ENCODE results near the gene ZNF121. TPM values are rescaled to one million over a fixed set of nuclear protein-coding genes. Genes with fewer than 3 reads are reported as not detected.
"Not testable (repeated sequence)": the region's sequence is repeated elsewhere in the genome, so short reads cannot be mapped to it uniquely, and the experiment has no call there.

The ZNF121 gene
- total RNA-seq, 2 experiments from 2014 or later: 57.1 to 60.1 TPM

DNA sequence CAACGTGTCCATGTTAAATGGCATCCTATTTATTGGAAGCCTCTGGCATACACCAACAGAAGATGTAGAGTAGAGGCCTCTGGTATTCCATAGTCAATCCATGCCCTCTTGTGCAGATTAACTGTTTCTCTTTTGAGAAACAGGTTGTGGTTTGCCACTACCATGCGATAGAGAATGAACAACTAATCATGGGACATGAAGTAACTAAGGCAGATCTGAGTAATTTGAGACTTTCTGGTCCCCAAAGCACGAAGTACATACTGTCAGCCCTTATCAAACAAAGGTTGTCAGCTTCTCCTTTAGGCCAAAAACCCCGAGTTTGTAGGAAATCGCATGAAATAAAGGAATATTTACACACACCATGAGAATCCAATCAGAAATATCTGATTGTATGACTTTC is 3.6 kb downstream of the ZNF121 start:
- Mint-ChIP-seq H3K27me3 (ENCODE audit: low read depth) (no peaks in the 10 kb centered on the region), H3K36me3 (ENCODE audit: low read depth) (peaks cover 73% of the 10 kb centered on the region), H3K27ac (peak overlapping the region; percentile 46), H3K9me3 (peaks cover 34% of the 10 kb centered on the region), H3K4me3 (no peak overlapping the region), H3K4me1 (ENCODE audit: low read depth) (peaks cover 44% of the 10 kb centered on the region)
- intact Hi-C loops (cut with micrococcal nuclease): loop anchor here (5.0 kb wide), 2 partner anchors 92 to 258 kb away; partner anchors contain the start of gene ZNF559
- CTCF ChIA-PET: interaction anchor here (0.6 kb wide), 1 partner anchor 138 kb away, joined by 3 read pairs; no protein-coding TSS in a partner anchor
- DNase-seq: no peak

DNA sequence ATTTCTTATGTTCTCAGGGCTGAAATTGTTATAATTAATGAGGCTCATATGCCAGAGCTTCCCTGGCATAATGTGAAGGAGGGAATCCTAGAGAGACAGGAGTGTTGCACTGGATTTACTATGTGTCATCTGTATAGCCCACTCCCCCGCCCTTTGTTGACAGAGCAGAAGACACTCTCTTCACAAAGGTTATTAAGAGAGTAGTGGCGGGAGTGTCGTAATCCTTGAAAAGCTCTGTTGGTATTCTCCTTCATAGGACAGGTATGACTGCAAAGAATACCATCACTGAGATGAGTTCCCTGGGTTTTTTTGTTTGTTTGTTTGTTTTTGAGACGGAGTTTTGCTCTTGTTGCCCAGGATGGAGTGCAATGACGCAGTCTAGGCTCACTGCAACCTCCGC is 14.0 kb downstream of the ZNF121 start:
- no peak for DNase-seq
- Mint-ChIP-seq H3K27ac (no peak overlapping the region), H3K27me3 (ENCODE audit: low read depth) (no peaks in the 10 kb centered on the region), H3K36me3 (ENCODE audit: low read depth) (peaks cover 95% of the 10 kb centered on the region), H3K9me3 (peaks cover 76% of the 10 kb centered on the region), H3K4me3 (no peak overlapping the region), H3K4me1 (ENCODE audit: low read depth) (peaks cover 6% of the 10 kb centered on the region)
- CTCF ChIA-PET: no interaction called here
- intact Hi-C loops (cut with micrococcal nuclease): no loop called here

DNA sequence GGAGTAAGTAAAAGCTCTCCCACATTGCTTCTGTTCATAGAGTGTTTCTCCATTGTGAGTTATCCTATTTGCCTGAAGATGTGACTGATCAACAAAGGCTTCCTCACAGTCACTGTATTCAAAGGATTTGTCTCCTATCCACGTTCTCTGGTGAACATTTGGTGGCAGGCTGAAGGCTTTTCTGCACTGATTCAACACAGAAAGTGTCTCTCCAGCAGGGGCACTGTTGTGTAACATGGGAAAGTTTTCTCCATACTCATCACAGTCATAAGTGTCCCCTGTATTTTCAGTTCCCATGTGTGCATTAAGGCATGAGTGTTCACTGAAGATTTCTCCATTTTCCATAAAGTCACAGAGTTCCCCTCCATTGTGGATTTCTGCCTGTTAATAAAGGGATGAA is 17.6 kb downstream of the ZNF121 start:
- intact Hi-C loops (cut with micrococcal nuclease): no loop called here
- Mint-ChIP-seq H3K4me1 (ENCODE audit: low read depth) (no peaks in the 10 kb centered on the region), H3K27ac (no peak overlapping the region), H3K4me3 (no peak overlapping the region), H3K9me3 (peaks cover 78% of the 10 kb centered on the region), H3K27me3 (ENCODE audit: low read depth) (no peaks in the 10 kb centered on the region), H3K36me3 (ENCODE audit: low read depth) (peaks cover 95% of the 10 kb centered on the region)
- DNase-seq: no peak
- CTCF ChIA-PET: no interaction called here

DNA sequence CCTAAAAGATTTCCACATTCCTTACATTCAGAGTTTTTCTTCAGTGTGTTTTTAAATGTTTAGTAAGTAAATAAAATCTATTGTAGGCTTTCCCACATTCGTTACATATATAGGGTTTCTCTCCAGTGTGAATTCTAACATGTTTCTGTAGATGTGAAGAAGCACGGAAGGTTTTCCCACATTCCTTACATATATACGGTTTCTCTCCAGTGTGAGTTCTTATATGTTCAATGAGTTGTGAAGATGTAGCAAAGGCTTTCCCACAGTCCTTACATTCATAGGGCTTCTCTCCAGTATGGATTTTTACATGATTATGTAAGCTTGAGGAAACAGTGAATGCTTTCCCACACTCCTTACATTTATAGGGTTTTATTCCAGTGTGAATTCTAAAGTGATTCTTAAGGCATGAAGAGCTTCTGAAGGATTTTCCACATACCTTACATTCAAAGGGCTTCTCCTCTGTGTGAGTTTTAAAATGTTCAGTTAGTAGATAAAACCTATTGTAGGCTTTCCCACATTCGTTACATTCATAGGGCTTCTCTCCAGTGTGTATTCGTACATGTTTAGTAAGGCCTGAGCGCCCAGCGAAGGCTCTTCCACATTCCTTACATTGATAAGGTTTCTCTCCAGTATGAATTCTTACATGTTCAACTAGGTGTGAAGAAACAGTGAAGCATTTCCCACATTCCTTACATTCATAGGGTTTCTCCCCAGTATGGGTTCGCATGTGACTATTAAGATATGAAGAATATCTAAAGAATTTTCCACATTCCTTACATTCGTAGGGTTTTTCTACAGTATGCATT is 18.2 kb downstream of the ZNF121 start:
- intact Hi-C loops (cut with micrococcal nuclease): no loop called here
- no peaks in the 10 kb centered on the region for H3K27me3 Mint-ChIP-seq (ENCODE audit: low read depth)
- H3K4me1 Mint-ChIP-seq (ENCODE audit: low read depth): no peaks in the 10 kb centered on the region
- H3K27ac Mint-ChIP-seq: no peak overlapping the region
- H3K9me3 Mint-ChIP-seq: peaks cover 77% of the 10 kb centered on the region
- peaks cover 95% of the 10 kb centered on the region for H3K36me3 Mint-ChIP-seq (ENCODE audit: low read depth)
- CTCF ChIA-PET: no interaction called here
- no peak overlapping the region for H3K4me3 Mint-ChIP-seq
- DNase-seq: no peak

DNA sequence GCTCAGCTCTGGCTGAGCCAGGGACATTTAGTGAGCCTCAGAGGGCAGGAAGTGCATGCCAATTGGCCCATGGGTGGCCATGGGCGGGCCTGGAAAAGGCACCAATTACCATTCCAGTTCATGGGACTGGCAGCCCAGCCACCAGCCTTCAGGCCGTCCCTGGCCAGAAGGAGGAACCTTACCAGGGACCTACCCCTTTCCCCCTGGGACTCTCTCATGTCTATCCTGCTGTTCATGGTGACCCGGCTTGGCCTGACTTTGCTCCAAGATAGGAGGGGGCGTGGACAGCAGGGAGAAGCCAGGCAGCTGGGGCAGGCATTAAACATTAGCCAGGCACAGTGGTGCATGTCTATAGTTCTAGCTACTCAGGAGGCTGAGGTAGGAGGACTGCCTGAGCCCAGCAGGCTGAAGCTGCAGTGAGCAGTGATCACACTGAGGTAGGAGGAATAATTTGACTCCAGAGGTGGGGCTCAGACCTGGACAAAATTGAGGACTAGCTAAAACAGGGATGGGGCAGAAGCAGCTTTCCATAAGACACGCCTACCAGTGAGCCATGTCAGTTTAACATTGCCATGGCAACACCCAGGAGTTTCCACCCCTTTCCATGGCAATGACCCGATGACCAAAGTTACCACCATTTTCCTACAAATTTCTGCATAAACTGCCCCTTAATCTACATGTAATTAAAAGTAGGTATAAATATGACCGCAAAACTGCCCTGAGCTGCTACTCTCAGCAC is 31.6 kb downstream of the ZNF121 start:
- Mint-ChIP-seq H3K27me3 (ENCODE audit: low read depth) (no peaks in the 10 kb centered on the region), H3K4me1 (ENCODE audit: low read depth) (no peaks in the 10 kb centered on the region), H3K27ac (no peak overlapping the region), H3K4me3 (no peak overlapping the region), H3K9me3 (peaks cover 21% of the 10 kb centered on the region), H3K36me3 (ENCODE audit: low read depth) (peaks cover 21% of the 10 kb centered on the region)
- intact Hi-C loops (cut with micrococcal nuclease): no loop called here
- DNase-seq: no peak
- CTCF ChIA-PET: interaction anchor here (0.6 kb wide), 1 partner anchor 32 kb away, joined by 3 read pairs; no protein-coding TSS in a partner anchor

DNA sequence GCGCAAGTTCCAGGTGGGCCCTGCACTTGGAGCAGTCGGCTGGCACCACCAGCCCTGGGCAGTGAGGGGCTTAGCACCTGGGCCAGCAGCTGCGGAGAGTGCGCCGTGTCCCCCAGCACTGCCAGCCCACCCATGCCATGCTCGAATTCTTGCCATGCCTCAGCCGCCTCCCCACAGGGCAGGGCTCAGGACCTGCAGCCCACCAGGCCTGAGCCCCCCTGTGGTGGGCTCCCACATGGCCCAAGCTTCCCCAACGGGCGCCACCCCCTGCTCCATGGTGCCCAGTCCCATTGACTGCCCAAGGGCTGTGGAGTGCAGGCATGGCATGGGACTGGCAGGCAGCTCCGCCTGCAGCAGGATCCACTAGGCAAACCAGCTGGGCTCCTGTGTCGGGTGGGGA is 36.4 kb downstream of the ZNF121 start:
- CTCF ChIA-PET: no interaction called here
- H3K27me3 Mint-ChIP-seq (ENCODE audit: low read depth): no peaks in the 10 kb centered on the region

DNA sequence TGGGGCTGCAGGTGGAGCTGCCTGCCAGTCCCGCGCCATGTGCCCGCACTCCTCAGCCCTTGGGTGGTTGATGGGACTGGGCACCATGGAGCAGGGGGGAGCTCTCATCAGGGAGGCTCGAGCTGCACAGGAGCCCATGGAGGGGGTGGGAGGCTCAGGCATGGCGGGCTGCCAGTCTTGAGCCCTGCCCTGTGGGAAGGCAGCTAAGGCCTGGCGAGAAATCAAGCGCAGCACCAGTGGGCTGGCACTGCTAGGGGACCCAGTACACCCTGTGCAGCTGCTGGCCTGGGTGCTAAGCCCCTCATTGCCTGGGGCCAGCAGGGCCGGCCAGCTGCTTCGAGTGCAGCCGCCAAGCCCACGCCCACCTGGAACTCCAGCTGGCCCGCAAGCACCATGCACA is 43.0 kb downstream of the ZNF121 start:
- intact Hi-C loops (cut with micrococcal nuclease); H3K27me3 Mint-ChIP-seq (ENCODE audit: low read depth); CTCF ChIA-PET: not testable (repeated sequence)

More for the DNA sequence above, 36.4 kb downstream of the ZNF121 start:
- H3K4me1 Mint-ChIP-seq (ENCODE audit: low read depth): no peaks in the 10 kb centered on the region
- no peak overlapping the region for H3K27ac Mint-ChIP-seq
- H3K36me3 Mint-ChIP-seq (ENCODE audit: low read depth): peaks cover 16% of the 10 kb centered on the region
- no peak for DNase-seq
- no peak overlapping the region for H3K4me3 Mint-ChIP-seq
- intact Hi-C loops (cut with micrococcal nuclease): no loop called here
- H3K9me3 Mint-ChIP-seq: peaks cover 18% of the 10 kb centered on the region

DNA sequence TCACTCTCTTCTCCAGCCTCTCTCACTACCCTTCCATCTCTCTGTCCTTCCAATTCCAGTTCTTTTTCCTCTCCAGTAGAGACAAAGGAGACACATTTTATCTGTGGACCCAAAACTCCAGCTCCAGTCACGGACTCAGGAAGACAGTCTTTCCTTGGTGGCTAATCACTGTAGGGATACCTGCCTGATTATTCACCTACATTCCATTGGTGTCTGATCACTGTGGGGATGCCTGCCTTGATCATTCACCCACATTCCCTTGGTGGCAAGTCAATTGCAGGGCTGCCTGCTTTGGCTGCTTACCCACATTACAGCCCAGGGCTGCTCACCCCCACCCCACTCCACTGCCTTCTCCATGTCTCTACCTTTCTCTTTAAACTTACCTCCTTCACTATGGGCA is 44.4 kb downstream of the ZNF121 start:
- intact Hi-C loops (cut with micrococcal nuclease): loop anchor here (2.0 kb wide), 2 partner anchors 215 to 335 kb away; partner anchors contain the start of gene ZNF559
- H3K27me3 Mint-ChIP-seq (ENCODE audit: low read depth): not testable (repeated sequence)

More for the DNA sequence above, 43.0 kb downstream of the ZNF121 start:
- H3K9me3 Mint-ChIP-seq: peaks cover 16% of the 10 kb centered on the region
- not testable (repeated sequence) for H3K27ac Mint-ChIP-seq, DNase-seq, H3K4me3 Mint-ChIP-seq
- peaks cover 19% of the 10 kb centered on the region for H3K4me1 Mint-ChIP-seq (ENCODE audit: low read depth)
- H3K36me3 Mint-ChIP-seq (ENCODE audit: low read depth): peaks cover 21% of the 10 kb centered on the region

DNA sequence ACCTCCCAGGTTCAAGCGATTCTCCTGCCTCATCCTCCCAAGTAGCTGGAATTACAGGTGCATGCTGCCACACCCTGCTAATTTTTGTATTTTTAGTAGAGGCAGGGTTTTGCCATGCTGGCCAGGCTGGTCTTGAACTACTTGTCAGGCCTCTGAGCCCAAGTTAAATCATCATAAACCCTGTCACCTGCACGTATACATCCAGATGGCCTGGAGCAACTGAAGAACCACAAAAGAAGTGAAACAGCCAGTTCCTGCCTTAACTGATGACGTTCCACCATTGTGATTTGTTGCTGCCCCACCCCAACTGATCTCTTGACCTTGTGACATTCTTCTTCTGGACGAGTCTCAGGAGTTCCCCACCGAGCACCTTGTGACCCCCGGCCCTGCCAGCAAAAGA is 45.1 kb downstream of the ZNF121 start:
- peaks cover 22% of the 10 kb centered on the region for H3K9me3 Mint-ChIP-seq
- DNase-seq; CTCF ChIA-PET; H3K27me3 Mint-ChIP-seq (ENCODE audit: low read depth): not testable (repeated sequence)
- peak overlapping the region; percentile 98 for H3K4me3 Mint-ChIP-seq
- peaks cover 22% of the 10 kb centered on the region for H3K4me1 Mint-ChIP-seq (ENCODE audit: low read depth)
- intact Hi-C loops (cut with micrococcal nuclease): loop anchor here (2.0 kb wide), 2 partner anchors 214 to 334 kb away; partner anchors contain the start of gene ZNF559
- peaks cover 42% of the 10 kb centered on the region for H3K36me3 Mint-ChIP-seq (ENCODE audit: low read depth)
- peak overlapping the region; percentile 96 for H3K27ac Mint-ChIP-seq

More for the DNA sequence above, 44.4 kb downstream of the ZNF121 start:
- Mint-ChIP-seq H3K4me1 (ENCODE audit: low read depth) (peaks cover 22% of the 10 kb centered on the region), H3K27ac (peak overlapping the region; percentile 15), H3K4me3 (peak overlapping the region; percentile 3), H3K36me3 (ENCODE audit: low read depth) (peaks cover 34% of the 10 kb centered on the region), H3K9me3 (peaks cover 20% of the 10 kb centered on the region)
- DNase-seq, CTCF ChIA-PET: not testable (repeated sequence)

DNA sequence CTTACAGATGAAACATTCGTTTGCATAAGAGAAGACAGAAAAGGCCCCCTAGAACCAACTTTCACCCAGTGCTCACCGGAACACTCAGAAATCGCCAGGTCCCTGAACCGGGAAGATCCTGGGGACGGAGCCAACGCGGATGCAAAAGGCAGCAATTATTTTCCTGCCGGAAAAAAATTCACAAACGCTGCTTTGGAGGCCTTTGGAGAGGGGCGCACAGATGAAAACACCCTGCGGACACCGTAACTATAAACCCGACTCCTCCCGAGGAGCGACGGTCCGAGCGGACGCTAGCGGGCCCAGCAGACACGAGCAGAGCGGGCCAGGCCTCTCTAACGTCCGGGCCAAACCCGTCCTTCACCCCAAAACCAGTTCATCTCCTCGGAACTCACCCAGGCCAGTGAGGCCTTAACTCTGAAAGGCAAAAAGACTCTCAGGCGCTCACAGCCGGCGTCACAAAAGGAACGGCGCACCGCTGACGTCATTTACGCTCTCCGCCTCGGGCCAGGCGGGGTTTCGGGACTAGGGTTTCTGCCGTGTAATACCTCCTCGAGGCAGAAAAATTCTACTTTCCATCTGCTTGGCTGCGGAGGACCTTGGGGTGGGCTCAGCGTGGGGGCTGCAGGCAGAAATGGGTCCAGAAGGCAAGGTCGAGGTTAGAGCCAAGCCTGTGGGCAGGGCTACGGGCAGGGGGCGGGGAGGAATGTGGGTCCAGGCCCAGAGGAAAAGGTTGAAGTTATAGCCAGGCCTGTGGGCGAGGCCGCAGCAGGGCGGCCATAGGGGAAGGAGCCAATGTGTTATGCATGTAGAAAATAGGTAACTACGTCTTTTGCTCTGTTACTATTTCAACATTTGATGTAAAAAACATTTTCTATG is 45.9 kb downstream of the ZNF121 start, which contains the start of gene ZNF426:
ZNF426 (minus strand) TSS at position 463 of the 876 bp plus-strand sequence. CDS start 2,413 bp downstream, outside the sequence.
- CTCF ChIA-PET: interaction anchor here (0.8 kb wide), 1 partner anchor 333 kb away, joined by 3 read pairs; no protein-coding TSS in a partner anchor
- H3K4me1 Mint-ChIP-seq (ENCODE audit: low read depth): peaks cover 22% of the 10 kb centered on the region
- H3K27ac Mint-ChIP-seq: peak within 1 kb of the TSS; percentile 96
- peaks cover 30% of the 10 kb centered on the region for H3K9me3 Mint-ChIP-seq
- H3K4me3 Mint-ChIP-seq: peak within 1 kb of the TSS; percentile 98
- peaks cover 49% of the 10 kb centered on the region for H3K36me3 Mint-ChIP-seq (ENCODE audit: low read depth)
- intact Hi-C loops (cut with micrococcal nuclease): loop anchor here (1.0 to 2.0 kb wide), 4 partner anchors 46 to 334 kb away; partner anchors contain the start of genes ZNF121, ZNF266 and ZNF559
- no peaks in the 10 kb centered on the region for H3K27me3 Mint-ChIP-seq (ENCODE audit: low read depth)
- peak; percentile 95 for DNase-seq

DNA sequence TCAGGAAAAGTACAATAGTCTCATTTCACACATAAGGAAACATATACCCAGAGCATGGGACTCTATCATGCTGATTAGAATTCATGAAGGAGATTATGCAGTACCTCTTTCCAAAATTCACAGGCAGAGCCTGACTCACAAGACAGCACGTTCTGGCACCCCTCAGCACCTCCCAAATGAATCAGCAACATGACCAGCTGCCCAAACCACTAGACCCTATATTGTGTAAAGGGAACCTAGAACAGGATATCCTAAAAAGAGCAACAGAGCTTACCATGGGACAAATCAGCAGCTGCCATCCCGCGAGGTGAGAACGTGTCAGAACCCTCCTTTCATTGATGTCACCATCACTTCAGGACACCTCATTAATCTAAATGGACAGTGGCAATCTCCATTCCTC is 48.4 kb downstream of the ZNF121 start:
- no peak for DNase-seq
- intact Hi-C loops (cut with micrococcal nuclease): no loop called here
- H3K36me3 Mint-ChIP-seq (ENCODE audit: low read depth): peaks cover 74% of the 10 kb centered on the region
- H3K27me3 Mint-ChIP-seq (ENCODE audit: low read depth): no peaks in the 10 kb centered on the region
- peaks cover 47% of the 10 kb centered on the region for H3K9me3 Mint-ChIP-seq
- no peak overlapping the region for H3K4me3 Mint-ChIP-seq
- CTCF ChIA-PET: no interaction called here
- no peak overlapping the region for H3K27ac Mint-ChIP-seq
- H3K4me1 Mint-ChIP-seq (ENCODE audit: low read depth): peaks cover 22% of the 10 kb centered on the region

All from activated naive CD4-positive, alpha-beta T cell treated with anti-CD3 and anti-CD28 coated beads for 36 hours (primary cell).